NCI-H146 (cell line): ENCODE measurements around the gene FAM193B.
"Not testable (repeated sequence)": the region's sequence is repeated elsewhere in the genome, so short reads cannot be mapped to it uniquely, and the experiment has no call there.

Experiments used
- DNase-seq: peaks from one replicate; lab custom pipeline; 2025; lab: John Stamatoyannopoulos, UW

Gene FAM193B

GRCh38 chr5:177576169-177576568, 21.8 kb upstream of the FAM193B start:
- DNase-seq, result peak; percentile 9

GRCh38 chr5:177575488-177575887, 21.1 kb upstream of the FAM193B start:
- no peak for DNase-seq

- DNase-seq, result no peak
These were observed 15.5 kb upstream of the FAM193B start for GRCh38 chr5:177569894-177570293.

GRCh38 chr5:177568326-177568725, 14.0 kb upstream of the FAM193B start:
- no peak for DNase-seq

GRCh38 chr5:177565046-177565445, 10.7 kb upstream of the FAM193B start:
- no peak for DNase-seq

GRCh38 chr5:177559446-177559941, 5.1 kb upstream of the FAM193B start:
- not testable (repeated sequence) for DNase-seq

GRCh38 chr5:177557796-177558195, 3.4 kb upstream of the FAM193B start:
- no peak for DNase-seq

GRCh38 chr5:177557041-177557647, 2.8 kb upstream of the FAM193B start:
- no peak for DNase-seq

- no peak for DNase-seq
These were observed 1.3 kb upstream of the FAM193B start for GRCh38 chr5:177555665-177556064.

- DNase-seq, result no peak
These were observed 865 bp upstream of the FAM193B start for GRCh38 chr5:177555228-177555627.

GRCh38 chr5:177553671-177554429, 513 bp downstream of the FAM193B start:
- peak; percentile 39 for DNase-seq

GRCh38 chr5:177552839-177553455, 1.4 kb downstream of the FAM193B start:
- DNase-seq, result no peak

GRCh38 chr5:177550122-177550521, 4.2 kb downstream of the FAM193B start:
- no peak for DNase-seq

- no peak for DNase-seq
These were observed 5.9 kb downstream of the FAM193B start for GRCh38 chr5:177548495-177548894.

GRCh38 chr5:177547736-177548135, 6.6 kb downstream of the FAM193B start:
- no peak for DNase-seq

GRCh38 chr5:177546258-177546741, 8.1 kb downstream of the FAM193B start:
- no peak for DNase-seq

- no peak for DNase-seq
These were observed 8.7 kb downstream of the FAM193B start for GRCh38 chr5:177545487-177546257.

- no peak for DNase-seq
These were observed 11.4 kb downstream of the FAM193B start for GRCh38 chr5:177542816-177543465.

GRCh38 chr5:177540438-177540837, 13.9 kb downstream of the FAM193B start:
- no peak for DNase-seq

- no peak for DNase-seq
These were observed 15.0 kb downstream of the FAM193B start for GRCh38 chr5:177539411-177539810.

GRCh38 chr5:177538876-177539275, 15.5 kb downstream of the FAM193B start:
- DNase-seq, result no peak
